Dedifferentiated amniotic fluid mesenchymal stem cell (primary cell): ENCODE measurements around the gene EGR4.

Experiments used
- DNase-seq: peaks from one replicate; pipeline ENCODE4 v3.0.0-alpha.2; 2016; ENCODE audit errors: extremely low spot score

EGR4 gene

DNA sequence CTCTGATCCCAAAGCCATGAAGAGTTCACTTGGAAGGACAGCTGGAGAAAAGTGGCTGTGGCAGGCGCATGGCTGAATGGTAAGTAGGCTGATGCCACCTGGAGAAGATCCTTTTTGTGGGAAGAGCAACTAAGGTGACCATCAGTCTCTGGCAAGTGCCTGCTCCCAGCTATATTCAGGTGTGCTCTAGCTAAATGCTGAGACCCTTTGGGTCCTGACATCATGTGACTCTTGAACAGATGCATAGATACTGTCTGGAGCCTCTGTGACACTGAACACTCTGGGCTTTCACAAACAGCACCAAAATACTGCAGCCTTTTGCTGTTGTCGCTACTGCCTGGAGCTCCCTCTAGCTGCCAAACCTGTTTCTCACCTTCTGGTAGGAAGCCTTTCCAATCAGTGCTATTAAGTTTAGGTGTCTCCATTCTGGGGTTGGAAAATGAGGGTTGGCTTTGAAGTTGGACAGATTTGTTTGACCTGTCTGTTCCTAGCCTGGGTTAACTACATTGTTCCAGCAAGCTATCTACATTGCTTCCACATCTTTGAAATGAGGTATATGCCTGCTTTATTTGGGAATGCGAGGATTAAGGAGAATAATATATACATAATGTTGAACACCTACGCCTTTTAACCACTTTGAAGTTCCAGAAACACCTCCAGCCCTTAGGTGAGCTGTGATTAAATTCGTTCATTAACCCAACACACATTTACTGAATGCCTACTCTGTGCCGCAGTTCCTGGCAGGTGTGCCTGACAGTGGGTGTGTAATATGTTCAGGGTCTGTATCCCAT is 3.1 kb downstream of the EGR4 start:
- DNase-seq, result no peak

DNA sequence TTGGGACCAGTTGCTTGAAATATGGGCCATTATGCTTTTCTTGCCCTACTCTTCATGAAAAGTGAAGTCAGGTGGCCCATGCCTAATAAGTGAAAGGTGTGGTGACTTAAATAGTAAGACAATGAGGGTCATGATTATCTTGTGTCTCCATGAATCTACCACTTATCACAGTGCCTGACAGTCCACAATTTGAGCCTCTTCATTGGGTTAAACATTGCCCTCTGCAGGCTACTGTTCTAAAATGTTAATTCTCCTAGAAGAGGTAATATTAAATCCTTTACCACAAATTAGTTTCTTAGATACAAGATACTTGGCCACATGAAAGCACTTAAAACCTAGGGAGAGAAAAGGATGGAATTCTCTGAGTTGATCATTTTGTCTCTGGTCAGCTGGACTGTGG is 4.0 kb downstream of the EGR4 start:
- DNase-seq, result no peak

DNA sequence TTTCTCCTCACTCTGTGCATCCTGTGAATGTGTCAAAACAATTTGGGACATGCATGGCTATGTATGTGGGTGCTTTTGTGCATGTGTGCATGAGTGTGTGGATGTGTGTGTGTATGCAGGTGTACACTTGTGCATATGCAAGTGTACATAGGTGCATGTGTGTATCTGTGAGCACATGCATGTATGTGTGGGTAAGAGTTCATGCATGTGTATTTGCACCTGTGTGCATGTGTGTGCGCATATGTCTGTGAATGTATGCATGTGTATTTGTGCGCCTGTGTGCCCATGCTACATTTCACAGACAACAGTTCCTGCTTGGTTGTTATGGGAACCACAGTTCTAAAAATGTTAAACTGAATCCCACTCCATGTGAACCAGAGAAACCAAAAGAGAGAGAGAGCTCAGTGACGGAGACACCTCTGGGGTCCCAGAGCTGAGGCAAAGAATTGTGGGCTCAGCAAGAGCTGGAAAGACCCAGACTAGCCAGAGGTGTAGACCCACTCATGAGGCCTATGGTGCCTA is 7.2 kb downstream of the EGR4 start:
- no peak for DNase-seq

DNA sequence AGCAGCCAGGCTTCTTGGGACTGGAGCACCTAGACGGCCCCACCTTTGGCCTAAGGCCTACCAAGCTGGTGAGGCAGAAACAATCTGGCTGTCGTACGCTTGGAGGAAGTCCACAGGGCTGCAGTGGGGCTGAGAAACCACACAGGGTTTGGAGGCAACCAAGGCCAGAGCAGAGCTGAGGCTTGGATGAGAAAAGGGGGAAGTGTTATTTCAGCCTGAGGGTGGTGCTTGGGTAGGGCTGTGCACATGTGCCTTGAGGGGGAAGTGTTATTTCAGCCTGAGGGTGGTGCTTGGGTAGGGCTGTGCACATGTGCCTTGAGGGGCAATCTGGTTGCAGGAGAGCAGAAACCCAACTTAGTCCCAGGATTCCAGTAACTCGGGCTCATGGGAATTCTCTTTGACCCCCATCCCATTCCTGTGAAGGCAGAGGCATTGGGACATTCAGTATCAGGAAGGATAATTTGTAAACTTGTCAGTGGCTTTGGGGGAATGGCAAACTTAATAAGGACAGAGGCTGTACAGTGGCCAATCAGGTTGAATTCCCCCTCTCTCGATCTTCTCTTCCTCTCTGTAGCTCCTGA is 8.1 kb downstream of the EGR4 start:
- DNase-seq, result no peak

- no peak for DNase-seq
These were observed 8.8 kb downstream of the EGR4 start, which contains the start of gene FBXO41 for GRCh38 chr2:73284296-73285158. Gene FBXO41, minus strand, starts transcription at chr2:73284478. Its CDS starts 14,848 bp downstream, at chr2:73269630.

- no peak for DNase-seq
These were observed 9.6 kb downstream of the EGR4 start for GRCh38 chr2:73283545-73284295.

GRCh38 chr2:73282924-73283544 is 10.3 kb downstream of the EGR4 start:
- no peak for DNase-seq

- no peak for DNase-seq
These were observed 12.1 kb downstream of the EGR4 start for GRCh38 chr2:73281244-73281643.

- DNase-seq, result no peak
These were observed 13.5 kb downstream of the EGR4 start for GRCh38 chr2:73279852-73280251.

- DNase-seq, result no peak
These were observed 21.1 kb downstream of the EGR4 start for GRCh38 chr2:73272270-73272669.

DNA sequence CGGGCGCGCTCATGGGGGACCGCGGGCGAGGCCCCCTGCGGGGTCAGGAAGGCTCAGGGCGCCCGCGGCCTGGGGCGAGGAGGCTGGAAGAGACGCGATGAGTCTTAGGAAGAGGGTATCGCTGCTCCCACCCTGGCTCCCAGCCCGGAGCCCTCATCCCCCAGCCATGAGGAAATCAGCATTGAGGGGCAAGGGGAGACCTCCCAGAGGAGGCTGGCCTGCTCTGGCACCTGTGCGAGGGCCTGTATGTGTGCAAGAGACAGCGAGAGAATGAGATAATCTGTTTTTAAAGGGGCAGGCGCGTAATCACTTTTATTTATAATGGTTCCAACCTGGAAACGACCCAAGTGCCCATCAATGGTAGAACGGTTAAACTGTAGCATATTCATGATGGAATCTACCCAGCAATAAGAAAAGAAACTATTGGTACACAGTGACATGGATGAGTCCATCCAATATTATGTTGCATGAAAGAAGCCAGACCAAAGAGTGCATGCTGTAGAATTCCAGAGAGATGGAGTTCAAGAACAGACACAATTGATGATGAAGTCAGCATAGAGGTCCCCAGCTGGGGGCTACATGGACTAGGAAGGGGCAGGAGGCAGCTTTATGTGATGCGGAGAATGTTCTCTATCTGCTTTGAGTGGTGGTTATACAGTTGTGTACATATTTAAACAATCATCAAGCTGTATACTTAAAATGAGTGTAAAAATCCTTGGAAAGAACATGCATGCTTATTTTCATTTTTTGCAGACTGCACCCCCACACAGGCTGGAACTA is 23.5 kb downstream of the EGR4 start:
- DNase-seq, result no peak

DNA sequence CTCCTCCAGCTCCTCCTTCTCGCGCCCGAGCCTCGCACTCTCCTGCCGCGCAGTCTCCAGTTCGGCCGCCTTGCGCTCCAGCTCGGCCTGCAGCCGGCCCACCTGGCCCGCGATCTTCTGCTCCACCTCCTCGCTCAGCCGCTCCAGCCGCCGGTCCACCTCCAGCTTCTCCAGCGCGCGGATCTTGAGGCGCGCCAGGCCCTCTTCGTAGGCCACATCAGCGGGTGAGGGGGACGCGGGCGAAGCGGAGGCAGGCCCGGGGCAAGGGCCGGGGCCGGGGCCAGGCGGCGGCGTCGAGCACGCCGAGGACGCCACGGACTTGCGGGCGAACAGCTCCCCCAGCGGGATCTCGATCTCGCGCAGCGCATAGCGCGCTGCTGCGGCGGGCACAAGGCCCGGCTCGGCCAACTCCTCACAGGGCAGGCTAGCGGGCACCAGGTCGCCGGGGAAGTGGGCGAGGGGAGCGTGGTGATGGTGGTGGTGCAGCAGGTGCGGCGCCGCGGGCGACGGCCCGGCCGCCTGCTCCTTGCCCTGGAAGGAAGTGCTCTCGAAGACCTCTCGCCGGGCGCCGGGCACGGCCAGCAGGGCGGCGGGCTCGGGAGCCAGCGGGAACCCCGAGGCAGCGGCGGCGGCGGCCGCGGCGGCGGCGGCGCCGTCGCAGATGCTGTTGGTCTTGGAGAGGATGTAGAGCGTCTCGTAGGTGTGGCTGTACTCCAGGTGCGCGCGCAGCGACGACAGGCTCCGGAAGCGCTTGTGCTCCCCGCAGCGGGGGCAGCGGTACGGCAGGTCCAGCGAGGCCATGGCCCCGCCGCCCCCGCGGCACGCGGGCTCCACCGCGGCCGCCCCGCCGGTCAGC is 24.3 kb downstream of the EGR4 start:
- DNase-seq, result no peak

DNA sequence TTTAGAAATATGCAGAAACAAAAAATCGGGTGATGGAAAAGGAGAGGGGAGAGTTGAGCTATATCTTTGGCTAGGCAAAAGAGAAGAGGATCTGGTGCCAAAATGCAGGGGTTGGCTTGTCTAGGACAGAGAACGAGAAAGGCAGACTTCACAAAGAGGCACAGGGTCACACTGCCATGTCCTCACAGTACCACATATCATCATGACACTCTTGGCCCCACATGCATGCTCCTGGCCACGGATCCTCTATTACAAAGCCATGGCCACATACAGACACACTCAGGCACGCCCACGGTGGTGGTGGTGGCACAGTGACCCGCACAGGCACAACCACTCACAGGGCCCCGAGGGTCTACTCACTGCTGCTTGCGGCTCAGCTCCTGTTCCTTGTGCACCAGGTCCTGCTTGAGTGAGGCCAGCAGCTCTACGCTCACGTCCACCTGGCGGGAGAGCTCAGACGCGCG is 24.9 kb downstream of the EGR4 start:
- no peak for DNase-seq

- no peak for DNase-seq
These were observed 26.3 kb downstream of the EGR4 start for GRCh38 chr2:73267008-73267407.

GRCh38 chr2:73266061-73266901 is 27.1 kb downstream of the EGR4 start:
- no peak for DNase-seq

- no peak for DNase-seq
These were observed 27.9 kb downstream of the EGR4 start for GRCh38 chr2:73265298-73266060.

GRCh38 chr2:73264783-73265182 is 28.6 kb downstream of the EGR4 start:
- no peak for DNase-seq

GRCh38 chr2:73264332-73264606 is 29.1 kb downstream of the EGR4 start:
- DNase-seq, result no peak
